GM21515 (cell line): ENCODE data around the gene CSAD.
"Not testable (repeated sequence)": the region's sequence is repeated elsewhere in the genome, so short reads cannot be mapped to it uniquely, and the experiment has no call there.

Source experiments
- ATAC-seq: cut with Tn5 transposase; IDR thresholded peaks from one replicate; pipeline ENCODE4 v1.9.1; 2021; ENCODE audit not compliant: unreplicated experiment

CSAD gene

GRCh38 chr12:53218551-53219291 lies 38.0 kb upstream of the CSAD start:
- ATAC-seq = no peak

- ATAC-seq = no peak
Measured at GRCh38 chr12:53217931-53218307, 37.2 kb upstream of the CSAD start.

- ATAC-seq = no peak
Measured at GRCh38 chr12:53217051-53217930, 36.6 kb upstream of the CSAD start.

- no peak for ATAC-seq
Measured at GRCh38 chr12:53215497-53215896, 34.8 kb upstream of the CSAD start.

- ATAC-seq = no peak
Measured at GRCh38 chr12:53214687-53215455, 34.1 kb upstream of the CSAD start.

- ATAC-seq = no peak
Measured at GRCh38 chr12:53214221-53214620, 33.5 kb upstream of the CSAD start.

- no peak for ATAC-seq
Measured at GRCh38 chr12:53213348-53213747, 32.6 kb upstream of the CSAD start.

GRCh38 chr12:53212931-53213330 lies 32.2 kb upstream of the CSAD start:
- no peak for ATAC-seq

- no peak for ATAC-seq
Measured at GRCh38 chr12:53211476-53212381, 31.0 kb upstream of the CSAD start.

GRCh38 chr12:53210843-53211242 lies 30.1 kb upstream of the CSAD start:
- ATAC-seq = no peak

GRCh38 chr12:53208877-53209463 lies 28.2 kb upstream of the CSAD start:
- ATAC-seq = peak; percentile 34

- ATAC-seq = no peak
Measured at GRCh38 chr12:53208435-53208834, 27.7 kb upstream of the CSAD start.

GRCh38 chr12:53207042-53207441 lies 26.3 kb upstream of the CSAD start, which contains the start of gene ITGB7:
Gene ITGB7 (minus strand): TSS chr12:53207251. CDS start chr12:53200443, 6,808 bp downstream.
- ATAC-seq = peak; percentile 45

- ATAC-seq = peak; percentile 66
Measured at GRCh38 chr12:53205747-53206419, 25.2 kb upstream of the CSAD start.

- no peak for ATAC-seq
Measured at GRCh38 chr12:53204351-53204750, 23.6 kb upstream of the CSAD start.

GRCh38 chr12:53202316-53202715 lies 21.6 kb upstream of the CSAD start:
- not testable (repeated sequence) for ATAC-seq

- no peak for ATAC-seq
Measured at GRCh38 chr12:53201639-53202038, 20.9 kb upstream of the CSAD start.

- ATAC-seq = no peak
Measured at GRCh38 chr12:53201177-53201541, 20.4 kb upstream of the CSAD start.

- peak; percentile 46 for ATAC-seq
Measured at GRCh38 chr12:53200458-53201176, 19.9 kb upstream of the CSAD start.
